ENCODE results near the gene SLC6A3. TPM values are rescaled to one million over a fixed set of nuclear protein-coding genes. Genes with fewer than 3 reads are reported as not detected.

The SLC6A3 gene
- total and polyA plus RNA-seq, 2 of the 13 experiments (the other 11 are each of a cell fraction or from before 2014, with no cell fraction given) = 0.01 TPM; not detected in 1

DNA sequence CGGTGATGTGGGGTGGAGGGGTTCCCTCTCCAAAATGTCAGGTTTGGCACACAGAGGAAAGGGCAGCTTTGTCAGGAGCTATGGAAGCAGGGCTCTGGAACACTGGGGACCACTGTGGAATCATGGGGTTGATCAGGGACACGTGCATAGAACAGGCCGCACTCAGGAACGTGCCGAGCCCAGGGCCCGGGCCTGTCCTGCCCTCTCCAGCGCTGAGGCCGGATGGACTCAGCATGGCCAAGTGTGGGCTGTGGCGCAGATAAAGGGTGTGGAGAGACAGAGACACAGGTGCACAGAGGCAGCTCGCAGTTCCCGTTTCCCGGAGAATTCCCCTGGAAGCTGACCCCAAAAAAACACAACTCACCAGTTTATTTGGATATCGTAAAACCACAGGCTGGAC lies 37.8 kb upstream of the SLC6A3 start:
- CTCF ChIA-PET (ENCODE audit: low intra/inter-chr PET ratio, low total read pairs) = no interaction called here
- Histone ChIP-seq H3K4me3 (replicated peaks in 1 of 3; ENCODE audit: insufficient read depth in 1 of 3, low read depth in 2 of 3, low read length in 3 of 3) (no peak overlapping the region), H3K9ac (ENCODE audit: insufficient read depth, low read depth, low read length) (no peak overlapping the region), H3K27ac (ENCODE audit: extremely low read length, insufficient read depth, low read length) (no peak overlapping the region), H3K9me3 (ENCODE audit: low read length) (no peaks in the 10 kb centered on the region), H3K27me3 (ENCODE audit: control insufficient read depth in 1 of 2, insufficient read depth in 2 of 2, low read length in 2 of 2) (no peaks in the 10 kb centered on the region), H3K4me2 (ENCODE audit: low read depth, low read length) (no peak overlapping the region), H3K4me1 (ENCODE audit: insufficient read depth, low read length) (no peaks in the 10 kb centered on the region), H2AFZ (ENCODE audit: low read length) (no peak overlapping the region), H3K79me2 (ENCODE audit: insufficient read depth, low read length) (no peaks in the 10 kb centered on the region), H3K36me3 (replicated peaks in 1 of 2; ENCODE audit: control insufficient read depth in 1 of 2, insufficient read depth in 2 of 2, low read length in 2 of 2) (peaks cover 28 to 51% of the 10 kb centered on the region in 2 experiments), H4K20me1 (ENCODE audit: insufficient read depth, low read length) (peaks cover 8% of the 10 kb centered on the region; the same call in 1 of the 2 replicates)
- DNase-seq (ENCODE audit: low spot score) = no peak
- in situ Hi-C loops (cut with HindIII; ENCODE audit: extremely low pct_ligation_motif_present, low pct_unique_long_range_greater_than_20kb) = no loop called here
- POLR2A ChIA-PET = no interaction called here
- no TSS peak for BruUV-seq (replicated peaks)
- 98% methylated on average over 13 of the region's 13 CpGs for WGBS (ENCODE audit: low lambda C conversion rate)
- FAIRE-seq = no peak
- intact Hi-C loops (cut with micrococcal nuclease; ENCODE audit: unreplicated experiment) = no loop called here
- ATAC-seq = no peak
- TF ChIP-seq, protein P1, sequence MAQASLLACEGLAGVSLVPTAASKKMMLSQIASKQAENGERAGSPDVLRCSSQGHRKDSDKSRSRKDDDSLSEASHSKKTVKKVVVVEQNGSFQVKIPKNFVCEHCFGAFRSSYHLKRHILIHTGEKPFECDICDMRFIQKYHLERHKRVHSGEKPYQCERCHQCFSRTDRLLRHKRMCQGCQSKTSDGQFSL (CRISPR knock-in tag; IDR thresholded peaks at IDR 0.05) = no peak
- TF ChIP-seq, protein P2, sequence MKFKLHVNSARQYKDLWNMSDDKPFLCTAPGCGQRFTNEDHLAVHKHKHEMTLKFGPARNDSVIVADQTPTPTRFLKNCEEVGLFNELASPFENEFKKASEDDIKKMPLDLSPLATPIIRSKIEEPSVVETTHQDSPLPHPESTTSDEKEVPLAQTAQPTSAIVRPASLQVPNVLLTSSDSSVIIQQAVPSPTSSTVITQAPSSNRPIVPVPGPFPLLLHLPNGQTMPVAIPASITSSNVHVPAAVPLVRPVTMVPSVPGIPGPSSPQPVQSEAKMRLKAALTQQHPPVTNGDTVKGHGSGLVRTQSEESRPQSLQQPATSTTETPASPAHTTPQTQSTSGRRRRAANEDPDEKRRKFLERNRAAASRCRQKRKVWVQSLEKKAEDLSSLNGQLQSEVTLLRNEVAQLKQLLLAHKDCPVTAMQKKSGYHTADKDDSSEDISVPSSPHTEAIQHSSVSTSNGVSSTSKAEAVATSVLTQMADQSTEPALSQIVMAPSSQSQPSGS (CRISPR knock-in tag; IDR thresholded peaks at IDR 0.05) = no peak
- TF ChIP-seq GZF1 (CRISPR knock-in tag; IDR thresholded peaks at IDR 0.05) (no peak), ZBTB21 (CRISPR knock-in tag; IDR thresholded peaks at IDR 0.05) (no peak), ZNF709 (CRISPR knock-in tag; IDR thresholded peaks at IDR 0.05) (no peak), MIER2 (CRISPR knock-in tag; IDR thresholded peaks at IDR 0.05) (no peak), GTF2F1 (IDR thresholded peaks at IDR 0.05; ENCODE audit: low read length) (no peak), ZNF383 (CRISPR knock-in tag; IDR thresholded peaks at IDR 0.05; ENCODE audit: borderline replicate concordance) (no peak), MEF2D (CRISPR knock-in tag; IDR thresholded peaks at IDR 0.05) (no peak), ZNF335 (CRISPR knock-in tag; IDR thresholded peaks at IDR 0.05) (no peak), THYN1 (CRISPR knock-in tag; IDR thresholded peaks at IDR 0.05; ENCODE audit: borderline replicate concordance, low read depth) (no peak), SMARCE1 (IDR thresholded peaks at IDR 0.05; ENCODE audit: borderline replicate concordance) (no peak), WIZ (CRISPR knock-in tag; IDR thresholded peaks at IDR 0.05) (no peak), ZNF446 (CRISPR knock-in tag; IDR thresholded peaks at IDR 0.05) (no peak), NR2F1 (CRISPR knock-in tag; IDR thresholded peaks at IDR 0.05) (no peak)
- TF ChIP-seq, protein P3, sequence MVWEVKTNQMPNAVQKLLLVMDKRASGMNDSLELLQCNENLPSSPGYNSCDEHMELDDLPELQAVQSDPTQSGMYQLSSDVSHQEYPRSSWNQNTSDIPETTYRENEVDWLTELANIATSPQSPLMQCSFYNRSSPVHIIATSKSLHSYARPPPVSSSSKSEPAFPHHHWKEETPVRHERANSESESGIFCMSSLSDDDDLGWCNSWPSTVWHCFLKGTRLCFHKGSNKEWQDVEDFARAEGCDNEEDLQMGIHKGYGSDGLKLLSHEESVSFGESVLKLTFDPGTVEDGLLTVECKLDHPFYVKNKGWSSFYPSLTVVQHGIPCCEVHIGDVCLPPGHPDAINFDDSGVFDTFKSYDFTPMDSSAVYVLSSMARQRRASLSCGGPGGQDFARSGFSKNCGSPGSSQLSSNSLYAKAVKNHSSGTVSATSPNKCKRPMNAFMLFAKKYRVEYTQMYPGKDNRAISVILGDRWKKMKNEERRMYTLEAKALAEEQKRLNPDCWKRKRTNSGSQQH (CRISPR knock-in tag; IDR thresholded peaks at IDR 0.05; ENCODE audit: low read depth) = no peak
- TF ChIP-seq, protein P4, sequence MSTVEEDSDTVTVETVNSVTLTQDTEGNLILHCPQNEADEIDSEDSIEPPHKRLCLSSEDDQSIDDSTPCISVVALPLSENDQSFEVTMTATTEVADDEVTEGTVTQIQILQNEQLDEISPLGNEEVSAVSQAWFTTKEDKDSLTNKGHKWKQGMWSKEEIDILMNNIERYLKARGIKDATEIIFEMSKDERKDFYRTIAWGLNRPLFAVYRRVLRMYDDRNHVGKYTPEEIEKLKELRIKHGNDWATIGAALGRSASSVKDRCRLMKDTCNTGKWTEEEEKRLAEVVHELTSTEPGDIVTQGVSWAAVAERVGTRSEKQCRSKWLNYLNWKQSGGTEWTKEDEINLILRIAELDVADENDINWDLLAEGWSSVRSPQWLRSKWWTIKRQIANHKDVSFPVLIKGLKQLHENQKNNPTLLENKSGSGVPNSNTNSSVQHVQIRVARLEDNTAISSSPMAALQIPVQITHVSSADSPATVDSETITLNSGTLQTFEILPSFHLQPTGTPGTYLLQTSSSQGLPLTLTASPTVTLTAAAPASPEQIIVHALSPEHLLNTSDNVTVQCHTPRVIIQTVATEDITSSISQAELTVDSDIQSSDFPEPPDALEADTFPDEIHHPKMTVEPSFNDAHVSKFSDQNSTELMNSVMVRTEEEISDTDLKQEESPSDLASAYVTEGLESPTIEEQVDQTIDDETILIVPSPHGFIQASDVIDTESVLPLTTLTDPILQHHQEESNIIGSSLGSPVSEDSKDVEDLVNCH (CRISPR knock-in tag; IDR thresholded peaks at IDR 0.05) = no peak
- TF ChIP-seq, protein P5, sequence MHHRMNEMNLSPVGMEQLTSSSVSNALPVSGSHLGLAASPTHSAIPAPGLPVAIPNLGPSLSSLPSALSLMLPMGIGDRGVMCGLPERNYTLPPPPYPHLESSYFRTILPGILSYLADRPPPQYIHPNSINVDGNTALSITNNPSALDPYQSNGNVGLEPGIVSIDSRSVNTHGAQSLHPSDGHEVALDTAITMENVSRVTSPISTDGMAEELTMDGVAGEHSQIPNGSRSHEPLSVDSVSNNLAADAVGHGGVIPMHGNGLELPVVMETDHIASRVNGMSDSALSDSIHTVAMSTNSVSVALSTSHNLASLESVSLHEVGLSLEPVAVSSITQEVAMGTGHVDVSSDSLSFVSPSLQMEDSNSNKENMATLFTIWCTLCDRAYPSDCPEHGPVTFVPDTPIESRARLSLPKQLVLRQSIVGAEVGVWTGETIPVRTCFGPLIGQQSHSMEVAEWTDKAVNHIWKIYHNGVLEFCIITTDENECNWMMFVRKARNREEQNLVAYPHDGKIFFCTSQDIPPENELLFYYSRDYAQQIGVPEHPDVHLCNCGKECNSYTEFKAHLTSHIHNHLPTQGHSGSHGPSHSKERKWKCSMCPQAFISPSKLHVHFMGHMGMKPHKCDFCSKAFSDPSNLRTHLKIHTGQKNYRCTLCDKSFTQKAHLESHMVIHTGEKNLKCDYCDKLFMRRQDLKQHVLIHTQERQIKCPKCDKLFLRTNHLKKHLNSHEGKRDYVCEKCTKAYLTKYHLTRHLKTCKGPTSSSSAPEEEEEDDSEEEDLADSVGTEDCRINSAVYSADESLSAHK (CRISPR knock-in tag; IDR thresholded peaks at IDR 0.05; ENCODE audit: borderline replicate concordance) = no peak
